Activated T-helper 1 cell treated with Interleukin-2 at 50 U/mL for 16 hours (primary cell): ENCODE data around the gene RAB32.
"Not testable (repeated sequence)": the region's sequence is repeated elsewhere in the genome, so short reads cannot be mapped to it uniquely, and the experiment has no call there.

Source experiments
- DNase-seq: peaks from one replicate; pipeline ENCODE4 v3.0.0-alpha.2; 2020; ENCODE audit warnings: low read depth

The RAB32 gene

DNA sequence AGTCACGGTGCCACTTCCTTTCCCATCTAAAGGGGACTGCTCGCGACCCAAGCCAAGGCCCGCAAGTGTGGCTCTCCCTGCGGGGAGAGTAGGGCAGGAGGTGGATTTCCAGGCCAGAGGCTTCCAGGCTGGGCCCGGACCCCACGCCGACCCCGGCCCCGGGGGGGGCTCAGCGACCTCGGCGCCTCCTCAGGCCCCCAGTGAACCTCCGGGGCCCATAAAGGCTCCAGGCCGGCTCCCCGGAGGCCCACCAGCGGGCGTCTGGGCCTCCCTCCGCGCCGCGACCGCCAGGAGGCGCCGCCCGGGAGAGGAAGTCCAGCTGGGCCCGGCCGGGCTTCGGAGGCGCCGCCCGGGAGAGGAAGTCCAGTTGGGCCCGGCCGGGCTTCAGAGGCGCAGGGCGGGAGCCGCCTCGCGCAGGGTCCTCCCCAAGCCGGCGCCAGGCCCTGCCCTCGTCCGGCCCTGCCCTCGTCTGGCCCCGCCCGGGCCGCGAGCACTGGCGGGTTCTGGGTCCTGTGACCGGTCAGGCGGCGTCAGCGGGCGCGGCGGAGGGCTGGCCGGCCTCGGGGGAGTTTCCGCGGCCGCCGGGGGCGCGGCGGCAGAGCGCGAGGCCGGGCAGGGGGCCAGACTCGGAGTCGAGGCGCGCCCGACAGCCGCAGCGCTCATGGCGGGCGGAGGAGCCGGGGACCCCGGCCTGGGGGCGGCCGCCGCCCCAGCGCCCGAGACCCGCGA, at the start of gene RAB32:
Gene RAB32 (plus strand): TSS at position 623 of the 729 bp plus-strand sequence. CDS start 39 bp downstream, at position 662.
- DNase-seq, result no peak

DNA sequence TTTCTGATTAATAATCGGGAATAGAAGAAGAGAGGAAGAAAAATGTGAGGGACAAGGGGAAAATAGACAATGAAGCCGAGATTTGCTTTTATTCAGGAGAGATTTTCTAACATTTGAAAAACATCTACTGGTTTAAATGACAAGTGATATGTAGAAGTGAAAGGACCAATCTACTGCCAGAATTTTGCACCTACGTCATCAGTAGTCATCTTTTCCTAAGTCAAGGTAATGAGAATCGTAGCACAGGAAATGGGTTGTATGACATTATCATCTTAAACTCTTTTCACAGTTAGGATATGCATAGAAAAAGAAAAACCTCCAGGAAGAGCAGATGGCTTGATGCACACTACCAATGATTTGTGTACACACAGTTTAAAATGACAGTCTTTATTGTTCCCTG, 45.3 kb upstream of the RAB32 start:
- DNase-seq, result no peak

DNA sequence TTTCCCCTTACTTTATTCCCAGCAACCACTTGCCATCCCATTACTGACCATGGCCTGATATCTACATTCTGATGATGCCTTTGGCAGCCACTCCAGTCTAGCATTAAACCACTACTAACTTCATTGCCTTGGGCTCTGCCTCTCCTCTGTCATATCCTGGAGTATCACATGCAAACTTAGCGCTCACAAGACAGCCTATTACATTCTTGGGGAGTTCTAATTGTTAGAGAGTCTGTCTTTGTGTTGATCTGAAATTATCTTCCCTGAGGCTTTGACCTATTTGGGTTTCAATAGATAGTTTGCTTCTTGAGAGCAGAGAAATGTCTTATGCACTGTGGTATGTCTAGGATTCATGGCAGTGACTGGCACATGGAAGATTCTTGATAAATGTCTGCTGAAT, 40.5 kb upstream of the RAB32 start:
- DNase-seq, result no peak

DNA sequence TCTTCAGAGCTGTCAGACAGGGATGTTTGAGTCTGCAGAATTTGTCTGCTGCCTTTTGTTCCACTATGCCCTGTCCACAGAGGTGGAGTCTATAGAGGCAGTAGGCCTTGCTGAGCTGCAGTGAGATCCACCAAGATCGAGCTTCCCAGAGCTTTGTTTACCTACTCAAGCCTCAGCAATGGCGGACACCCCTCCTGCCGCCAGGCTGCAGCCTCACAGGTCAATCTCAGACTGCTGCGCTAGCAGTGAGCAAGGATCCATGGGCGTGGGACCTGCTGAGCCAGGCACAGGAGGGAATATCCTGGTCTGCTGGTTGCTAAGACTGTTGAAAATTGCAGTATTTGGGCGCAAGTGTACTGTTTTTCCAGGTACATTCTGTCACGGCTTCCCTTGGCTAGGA, 28.4 kb upstream of the RAB32 start:
- DNase-seq, result no peak

DNA sequence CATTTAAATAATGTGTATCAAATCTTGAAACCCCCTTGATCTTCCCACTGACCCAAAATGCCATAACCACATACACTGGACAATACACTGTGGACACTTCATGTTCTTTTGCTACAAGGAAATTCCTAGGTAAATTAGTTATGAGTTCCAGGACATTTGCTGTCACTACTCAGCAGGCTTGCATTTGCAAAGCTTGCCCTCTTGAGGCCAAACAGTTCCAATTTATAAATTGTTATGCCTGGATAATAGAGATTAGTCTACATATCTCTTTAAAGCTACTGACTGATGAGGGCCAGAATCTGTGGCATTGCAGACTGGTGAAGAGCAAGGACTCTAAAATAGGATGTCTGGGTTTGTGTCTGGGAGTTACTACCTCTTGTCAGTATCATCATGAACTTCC, 17.4 kb upstream of the RAB32 start:
- DNase-seq, result no peak

DNA sequence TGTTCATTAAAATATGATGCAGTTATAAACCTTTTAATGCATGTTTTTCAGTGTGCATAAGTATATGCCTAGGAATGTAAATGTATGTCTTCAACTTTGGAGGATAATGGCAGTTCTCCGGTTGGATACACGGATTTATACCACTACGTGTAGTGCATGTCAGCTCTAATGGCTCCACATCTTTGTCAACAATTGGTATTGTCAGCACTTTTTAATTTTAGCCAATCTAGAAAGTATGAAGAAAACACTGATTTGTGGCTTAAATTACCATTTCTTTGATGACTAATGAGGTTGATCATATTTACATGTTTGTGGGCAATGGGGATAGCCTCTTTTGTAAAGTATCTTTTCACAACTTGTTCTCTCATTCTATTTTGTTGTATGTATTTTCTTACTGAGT, 10.9 kb upstream of the RAB32 start:
- no peak for DNase-seq

DNA sequence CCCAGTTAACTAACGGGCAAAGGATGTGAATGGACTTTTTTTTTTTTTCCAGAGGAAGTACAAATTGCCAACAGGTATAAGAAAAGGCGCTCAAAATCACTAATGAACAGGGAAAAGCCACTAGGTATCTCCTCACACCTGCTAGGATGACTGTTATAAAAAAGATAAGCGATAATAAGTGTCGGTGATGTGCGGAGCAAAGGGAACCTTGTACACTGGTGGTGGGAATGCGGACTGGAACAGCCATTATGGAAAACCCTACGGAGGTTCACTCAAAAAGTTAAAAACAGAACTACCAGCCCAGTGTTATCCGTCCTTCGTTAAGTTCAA, 787 bp upstream of the RAB32 start:
- DNase-seq, result no peak

DNA sequence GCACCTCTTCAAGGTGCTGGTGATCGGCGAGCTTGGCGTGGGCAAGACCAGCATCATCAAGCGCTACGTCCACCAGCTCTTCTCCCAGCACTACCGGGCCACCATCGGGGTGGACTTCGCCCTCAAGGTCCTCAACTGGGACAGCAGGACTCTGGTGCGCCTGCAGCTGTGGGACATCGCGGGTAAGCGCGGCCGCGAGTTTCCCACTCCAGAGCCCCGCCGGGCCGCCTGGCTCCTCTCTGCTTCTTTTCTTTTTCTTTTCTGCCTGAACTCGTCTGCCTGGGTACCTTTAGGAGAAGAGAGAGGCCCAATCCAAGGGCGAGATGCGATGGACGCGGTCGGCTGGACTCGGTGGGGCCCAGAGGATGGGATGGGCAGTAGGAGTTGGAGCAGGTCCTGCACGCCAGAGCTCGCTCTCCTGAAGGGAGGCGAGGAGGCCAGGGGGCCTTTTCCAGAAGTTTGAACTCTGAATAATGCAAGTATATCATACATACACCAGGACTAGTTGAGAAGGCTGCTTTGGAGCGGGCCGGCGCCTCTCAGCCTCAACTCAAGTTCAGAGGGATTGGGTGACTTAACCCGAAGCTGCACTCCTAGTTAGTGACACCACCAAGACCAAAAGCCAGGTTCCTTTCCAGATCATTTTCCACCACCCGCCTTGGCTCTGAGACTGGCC, 445 bp downstream of the RAB32 start:
- no peak for DNase-seq

DNA sequence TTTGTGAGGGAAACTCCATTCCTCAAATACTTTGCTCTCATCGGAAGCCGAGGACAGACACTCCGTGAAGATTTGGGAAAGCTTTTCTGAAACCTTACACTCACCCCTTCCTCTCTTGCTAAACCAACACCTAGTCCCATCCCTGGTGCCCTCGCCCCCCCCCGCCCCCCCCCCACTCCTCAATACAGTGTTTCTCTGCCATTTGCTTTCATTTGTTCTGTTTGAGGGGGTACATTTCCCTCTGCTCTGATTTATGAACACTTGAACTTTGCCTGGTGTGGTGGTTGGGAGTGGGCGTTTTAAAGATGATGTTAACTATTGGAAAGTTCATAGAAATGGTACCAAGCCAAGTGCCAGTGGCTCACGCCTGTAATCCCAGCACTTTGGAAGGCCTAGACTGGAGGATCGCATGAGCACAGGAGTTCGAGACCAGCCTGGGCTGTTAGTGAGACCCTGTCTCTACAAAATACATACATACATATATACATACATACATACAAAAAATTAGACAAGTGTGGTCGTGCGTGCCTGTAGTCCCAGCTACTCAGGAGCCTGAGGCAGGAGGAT, 1.1 kb downstream of the RAB32 start:
- no peak for DNase-seq

DNA sequence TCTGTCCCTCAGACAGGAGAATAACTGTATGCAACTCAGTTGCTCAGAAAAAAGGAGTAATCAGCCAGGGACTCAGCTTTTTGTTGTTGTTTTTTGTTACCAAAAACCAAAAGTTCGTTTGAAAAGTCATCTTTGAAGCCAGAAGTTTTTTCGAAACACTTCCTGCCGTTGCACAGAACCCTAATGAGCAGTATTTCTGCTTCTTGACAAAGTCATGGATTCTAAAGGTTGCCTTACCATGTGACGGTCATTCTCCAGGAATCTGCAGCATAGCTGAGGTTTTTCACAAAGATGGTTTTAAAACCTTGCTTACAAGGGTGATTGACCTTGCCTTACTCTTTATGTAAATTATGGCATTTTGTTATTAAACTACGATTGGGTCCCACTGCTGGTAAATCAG, 1.9 kb downstream of the RAB32 start:
- no peak for DNase-seq

DNA sequence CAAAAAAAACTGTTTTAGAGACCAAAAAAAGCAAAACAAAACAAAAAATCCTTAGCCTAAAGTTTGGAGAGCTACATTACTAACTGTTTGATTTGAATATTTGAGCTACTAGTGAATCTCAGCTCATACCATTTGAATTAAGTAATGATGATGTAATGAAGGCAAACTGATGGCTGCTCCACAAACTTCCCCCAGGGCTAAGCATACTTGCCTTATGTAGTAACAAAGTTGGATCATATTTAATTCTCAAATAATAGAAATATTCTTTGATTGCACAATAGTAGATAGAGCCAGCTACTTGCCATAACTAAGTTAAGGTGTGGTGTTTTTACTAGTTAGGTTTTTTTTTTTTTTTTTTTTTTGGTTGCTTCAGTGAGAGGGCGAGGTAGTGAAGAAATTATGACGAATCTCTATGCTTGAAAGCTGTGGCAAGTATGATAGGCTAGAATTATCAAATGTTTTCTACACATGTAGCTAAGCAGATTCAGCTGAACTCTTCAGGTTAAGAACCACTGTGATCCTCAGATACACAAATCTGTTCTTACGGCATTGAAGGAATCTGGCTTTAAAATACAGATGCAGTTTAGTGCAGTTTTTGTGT, 2.9 kb downstream of the RAB32 start:
- no peak for DNase-seq

DNA sequence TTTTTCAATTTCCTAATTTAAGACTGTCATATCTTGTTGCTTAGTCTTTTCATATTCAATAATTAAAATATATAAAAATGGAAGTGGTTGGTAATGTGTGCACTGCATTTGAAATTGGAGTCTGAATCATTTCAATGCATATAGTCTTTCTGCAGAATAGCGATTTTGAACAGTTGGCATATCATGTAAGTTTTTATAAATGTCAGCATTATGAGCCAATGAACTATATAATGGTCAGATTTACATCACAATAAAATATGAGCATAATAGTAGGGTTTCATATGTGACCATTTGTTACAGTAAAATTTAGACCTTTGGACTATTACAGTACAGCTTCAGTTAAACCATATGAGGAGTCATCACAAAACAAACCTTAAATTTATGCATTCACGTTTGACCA, 4.3 kb downstream of the RAB32 start:
- DNase-seq, result no peak

DNA sequence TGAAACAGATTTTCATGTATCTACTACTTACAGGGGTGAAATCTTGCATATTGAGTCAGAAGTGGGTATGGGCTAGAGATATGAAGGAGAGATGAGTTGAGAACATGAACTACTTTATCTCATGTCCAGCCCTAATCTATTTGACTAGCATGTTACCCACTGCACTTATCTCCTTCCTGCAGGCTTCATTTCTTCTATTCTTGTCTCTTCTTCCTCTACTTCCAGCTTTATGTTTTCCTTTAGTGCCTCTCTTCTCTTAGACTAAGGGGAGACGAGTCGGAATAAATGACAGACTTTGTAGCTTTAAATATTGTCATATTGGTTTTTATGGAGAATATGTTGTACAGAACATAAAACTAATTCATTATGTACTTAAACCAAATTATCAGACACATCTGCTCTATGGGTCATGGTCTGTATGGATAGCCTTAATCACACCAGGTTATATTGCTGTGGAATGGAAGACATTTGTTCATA, 5.3 kb downstream of the RAB32 start:
- no peak for DNase-seq

DNA sequence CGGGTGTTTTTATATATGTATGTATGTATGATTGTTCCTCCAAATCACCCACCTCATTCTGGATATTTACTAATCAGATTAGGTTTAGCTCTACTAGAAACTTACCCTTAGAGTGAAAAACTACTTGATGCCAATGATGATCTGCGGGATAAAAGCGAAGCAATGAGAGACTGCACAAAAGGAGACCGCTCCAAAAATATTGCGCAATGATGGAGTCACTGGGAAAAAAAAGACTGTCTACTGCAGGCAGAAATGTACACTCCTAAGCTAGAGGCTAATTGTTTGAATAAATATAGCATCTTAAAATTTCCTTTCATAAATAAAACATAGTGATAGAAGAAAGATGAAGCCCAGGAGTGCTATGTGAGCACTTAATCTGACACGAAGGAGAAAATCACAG, 7.3 kb downstream of the RAB32 start:
- DNase-seq, result no peak

DNA sequence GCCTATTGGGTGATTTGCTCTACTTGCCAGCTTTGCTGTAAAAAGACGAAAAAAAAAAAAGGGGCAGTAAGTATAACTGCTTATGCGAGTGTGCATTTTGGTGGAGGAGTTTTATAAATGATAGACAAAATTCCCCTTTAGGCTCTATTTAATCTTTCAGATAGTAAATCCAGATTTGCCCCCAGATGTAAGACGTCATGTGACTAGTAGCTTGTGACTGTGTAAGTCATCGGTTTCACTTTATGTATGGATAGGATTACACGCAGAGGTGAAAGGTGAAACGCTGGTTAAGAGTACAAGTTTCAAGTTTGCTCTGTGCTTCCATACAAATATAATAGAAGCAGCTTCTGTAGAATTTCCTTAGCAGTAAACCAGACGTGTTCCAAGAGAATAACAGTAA, 7.9 kb downstream of the RAB32 start:
- DNase-seq, result no peak

DNA sequence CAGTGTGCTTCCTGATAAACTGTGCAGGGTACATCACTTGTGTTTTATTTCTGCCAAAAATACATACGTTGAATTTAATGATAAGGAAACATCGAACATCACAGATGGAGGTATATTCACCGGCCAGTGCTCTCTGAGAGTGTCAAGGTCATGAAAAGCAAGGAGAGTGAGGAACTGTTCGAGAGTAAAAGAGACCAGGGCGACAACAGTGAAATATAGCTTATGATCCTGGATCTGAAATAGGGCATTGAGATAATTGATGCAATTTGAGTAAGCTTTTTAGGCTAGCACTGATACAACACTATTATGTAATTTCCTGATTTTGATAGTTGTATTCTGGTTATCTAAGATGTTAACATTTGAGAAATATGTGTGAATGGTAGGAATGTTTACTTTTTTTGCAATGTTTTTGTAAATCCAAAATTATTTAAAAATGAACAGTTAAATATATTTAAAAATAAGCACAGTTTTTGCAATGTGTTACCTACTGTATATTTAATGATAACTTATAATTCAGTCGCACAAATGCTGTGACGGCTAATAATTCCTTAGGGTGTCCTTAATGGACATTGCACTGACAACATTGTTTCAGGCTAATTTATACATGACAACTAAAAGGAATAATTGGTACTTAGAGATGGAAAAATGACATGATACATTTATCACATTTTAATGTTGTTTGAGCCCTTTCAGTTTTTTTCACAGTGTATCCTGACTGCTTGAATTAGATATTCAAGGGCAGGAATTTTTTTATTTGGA, 9.9 kb downstream of the RAB32 start:
- DNase-seq, result no peak

DNA sequence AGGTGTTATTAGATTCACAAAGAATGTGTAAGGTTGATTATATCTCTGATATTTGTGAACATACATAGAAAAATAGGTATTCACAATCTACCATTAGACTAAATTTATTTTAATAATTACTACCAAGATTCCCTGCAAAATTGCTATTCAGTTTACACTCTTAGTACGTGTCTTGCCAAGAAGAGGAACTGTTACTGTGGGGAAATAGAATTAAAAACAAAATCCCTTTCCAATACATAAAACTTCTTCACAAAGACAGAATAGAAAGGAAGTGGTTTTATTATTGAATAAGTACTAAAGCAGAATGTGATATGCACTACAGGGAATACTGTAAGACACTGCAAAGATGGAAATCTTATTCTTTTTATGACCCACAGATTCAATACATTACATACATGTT, 17.0 kb downstream of the RAB32 start:
- no peak for DNase-seq

DNA sequence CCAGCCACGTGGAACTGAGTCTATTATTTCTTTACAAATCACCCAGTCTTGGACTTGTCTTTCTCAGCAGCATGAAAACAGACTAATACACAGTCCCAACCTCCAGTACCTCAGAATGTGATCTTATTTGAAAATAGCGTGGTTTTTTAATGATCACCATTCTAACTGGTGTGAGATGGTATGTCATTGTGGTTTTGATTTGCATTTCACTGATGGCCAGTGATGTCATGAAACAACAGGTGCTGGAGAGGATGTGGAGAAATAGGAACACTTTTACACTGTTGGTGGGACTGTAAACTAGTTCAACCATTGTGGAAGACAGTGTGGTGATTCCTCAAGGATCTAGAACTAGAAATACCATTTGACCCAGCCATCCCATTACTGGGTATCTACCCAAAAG, 23.0 kb downstream of the RAB32 start:
- not testable (repeated sequence) for DNase-seq

DNA sequence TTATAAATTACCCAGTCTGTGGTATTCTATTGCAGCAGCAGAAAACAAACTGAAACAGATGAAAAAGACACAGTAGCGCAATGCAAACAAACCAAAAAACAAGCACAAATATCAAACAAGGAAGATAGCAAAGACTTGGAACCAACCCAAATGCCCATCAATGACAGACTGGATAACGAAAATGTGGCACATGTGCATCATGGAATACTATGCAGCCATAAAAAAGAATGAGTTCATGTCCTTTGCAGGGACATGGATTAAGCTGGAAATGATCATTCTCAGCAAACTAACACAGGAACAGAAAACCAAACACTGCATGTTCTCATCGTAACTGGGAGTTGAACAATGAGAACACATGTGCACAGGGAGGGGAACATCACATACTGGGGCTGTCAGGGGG, 25.0 kb downstream of the RAB32 start:
- DNase-seq, result not testable (repeated sequence)

DNA sequence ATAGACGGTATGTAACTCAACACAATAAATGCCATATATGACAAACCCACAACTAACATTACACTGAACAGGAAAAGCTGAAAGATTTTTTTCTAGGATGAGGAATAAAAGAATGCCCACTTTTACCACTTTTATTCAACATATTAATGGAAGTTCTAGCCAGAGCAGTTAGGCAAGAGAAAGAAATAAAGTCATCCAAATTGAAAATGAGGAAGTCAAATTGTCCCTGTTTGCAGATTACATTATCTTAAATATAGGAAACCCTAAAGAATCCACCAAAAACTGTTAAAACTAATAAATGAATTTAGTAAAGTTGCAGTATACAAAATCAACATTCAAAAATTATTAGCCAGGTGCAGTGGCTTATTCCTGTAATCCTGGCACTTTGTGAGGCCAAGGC, 30.6 kb downstream of the RAB32 start:
- DNase-seq, result no peak

DNA sequence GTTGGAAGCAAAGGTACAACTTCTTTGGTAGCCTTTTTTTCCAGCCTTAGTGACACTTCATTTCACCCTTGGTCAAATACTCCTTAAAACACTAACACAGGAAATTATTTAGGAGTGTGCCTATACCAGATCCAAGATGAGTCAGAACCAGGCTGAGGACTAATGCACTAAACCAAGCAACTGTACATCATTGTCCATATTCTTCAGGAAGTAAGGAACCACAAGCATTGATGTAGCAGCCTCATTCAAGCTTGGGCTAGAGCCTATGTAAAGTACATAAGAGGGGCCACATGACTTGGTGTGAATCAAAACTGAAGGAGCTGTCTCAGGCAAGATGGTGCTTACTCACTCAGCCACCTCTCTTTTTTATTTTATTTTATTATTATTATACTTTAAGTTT, 34.4 kb downstream of the RAB32 start:
- no peak for DNase-seq

DNA sequence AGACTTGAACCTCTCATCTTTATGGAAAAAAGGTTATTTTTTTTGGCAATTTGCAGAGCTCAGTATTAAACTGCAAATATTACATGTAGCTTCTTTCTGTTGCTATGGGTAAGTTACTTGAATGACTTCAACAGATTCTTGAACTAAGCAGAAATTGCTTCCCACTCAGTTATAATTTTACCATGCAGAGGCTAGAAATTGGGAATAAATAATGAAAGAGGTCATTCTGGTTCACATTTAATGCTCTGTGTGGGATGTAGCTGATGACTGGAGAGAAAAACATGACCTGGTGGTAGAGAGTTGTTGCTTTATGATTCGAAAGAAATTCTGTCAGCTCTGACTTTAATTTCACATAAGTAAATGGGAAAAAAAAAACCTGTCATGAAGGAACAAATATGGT, 38.3 kb downstream of the RAB32 start:
- DNase-seq, result no peak

DNA sequence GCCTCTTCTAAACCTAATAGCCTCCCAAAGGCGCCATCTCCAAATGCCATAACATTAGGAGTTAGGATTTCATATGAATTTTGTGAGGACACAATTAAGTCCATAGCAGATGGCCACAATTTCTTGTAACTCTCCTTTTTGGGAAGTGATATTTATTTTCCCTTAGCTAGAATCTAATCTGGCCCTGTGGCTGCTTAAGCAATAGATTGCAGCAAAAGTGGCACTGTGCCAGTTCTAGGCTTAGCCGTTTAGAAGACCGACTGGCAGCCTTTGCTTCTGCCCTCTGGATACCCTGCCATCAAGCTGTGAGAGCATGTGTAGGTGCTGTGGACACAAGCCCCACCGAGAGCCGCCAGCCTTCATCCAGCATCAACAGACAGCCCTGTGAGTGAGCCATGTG, 39.2 kb downstream of the RAB32 start:
- DNase-seq, result no peak
